Hematopoietic multipotent progenitor cell treated with erythropoietin and hydrocortisone succinate and interleukin-3 and kit ligand, for 6 days (in vitro differentiated cells): Measurements from ENCODE around the gene CATSPER4.
A peak's percentile ranks its signal among the peaks of the same experiment; 100 is the strongest.

Experiments used
- DNase-seq: peaks from one replicate; pipeline ENCODE4 v3.0.0-alpha.2; 2015

CATSPER4 gene

GRCh38 chr1:26164861-26165842 lies 25.2 kb upstream of the CATSPER4 start:
- no peak for DNase-seq

- no peak for DNase-seq
Observed at GRCh38 chr1:26166719-26167281, 23.6 kb upstream of the CATSPER4 start.

GRCh38 chr1:26168410-26169197 lies 21.8 kb upstream of the CATSPER4 start, which contains the start of gene C1orf232:
Gene C1orf232 (minus strand): TSS chr1:26168963. CDS start chr1:26168499, 464 bp downstream.
- no peak for DNase-seq

- DNase-seq, result no peak
Observed at GRCh38 chr1:26169198-26169554, 21.2 kb upstream of the CATSPER4 start.

- peak; percentile 95 for DNase-seq
Observed at GRCh38 chr1:26169669-26170471, 20.5 kb upstream of the CATSPER4 start, which contains the start of gene ZNF593. Gene ZNF593 (plus strand): TSS chr1:26169908. CDS start chr1:26169984, 76 bp downstream.

DNA sequence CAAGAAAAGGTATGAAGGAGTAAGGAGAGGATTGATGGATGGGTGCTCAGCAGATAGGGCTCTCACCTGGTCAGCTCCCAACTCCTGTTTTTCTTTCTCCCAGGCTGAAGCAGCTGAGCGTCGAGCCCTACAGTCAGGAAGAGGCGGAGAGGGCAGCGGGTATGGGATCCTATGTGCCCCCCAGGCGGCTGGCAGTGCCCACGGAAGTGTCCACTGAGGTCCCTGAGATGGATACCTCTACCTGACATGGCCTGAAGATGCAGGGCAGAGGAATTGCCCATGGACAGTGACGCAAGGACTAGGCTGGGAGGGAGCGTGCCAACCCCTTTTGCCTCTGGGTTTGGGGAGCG lies 20.0 kb upstream of the CATSPER4 start:
- no peak for DNase-seq

DNA sequence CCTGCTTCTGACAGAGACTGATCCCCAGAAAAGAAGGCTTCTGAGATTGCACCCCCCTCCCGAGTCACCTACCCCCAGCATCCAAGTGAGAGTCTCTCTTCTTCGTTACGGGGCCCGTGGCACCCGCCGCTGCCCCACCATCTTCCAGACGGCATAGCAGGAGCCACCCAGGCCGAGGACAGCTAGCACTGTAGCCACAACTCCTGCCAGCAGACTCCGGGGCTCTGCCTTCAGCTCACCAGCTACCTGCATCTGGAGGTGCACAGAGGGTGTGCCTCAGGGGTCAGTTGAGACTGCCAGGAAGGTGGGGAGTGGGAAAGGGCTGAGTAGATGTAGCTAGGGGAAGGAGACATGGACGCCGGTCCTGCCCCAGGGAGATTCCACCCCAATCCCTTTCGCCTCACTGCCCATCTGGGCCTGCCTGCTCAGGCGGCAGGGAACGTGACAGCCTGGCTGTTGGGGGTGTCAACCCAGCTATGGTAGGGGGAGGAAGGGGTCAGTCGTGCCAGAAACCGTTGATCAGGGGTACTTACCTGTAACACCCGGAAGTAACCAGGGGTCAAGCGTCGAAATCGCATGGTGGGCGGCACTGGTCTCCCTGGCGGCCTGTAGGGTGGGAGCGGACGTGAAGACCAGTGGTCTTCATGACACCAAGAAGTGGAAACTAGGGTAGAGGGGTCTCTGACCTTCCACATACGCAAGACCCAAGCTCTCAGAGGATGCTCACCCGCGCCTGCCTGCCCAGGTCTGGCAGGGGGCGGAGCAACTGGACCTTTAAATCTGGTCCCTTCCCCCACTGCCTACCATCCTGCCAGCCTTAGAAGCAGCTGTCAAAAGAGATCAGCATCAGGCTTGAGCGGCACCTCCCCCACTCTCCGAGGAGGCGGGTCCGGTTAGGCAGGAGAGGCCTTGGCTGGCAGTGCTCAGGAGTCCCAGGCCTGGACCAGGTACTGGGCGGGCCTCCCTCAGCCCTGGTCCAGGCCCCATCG lies 19.0 kb upstream of the CATSPER4 start, which contains the start of gene ZNF593OS:
Gene ZNF593OS, minus strand, starts transcription at position 749 of the 989 bp plus-strand sequence. Its CDS starts 171 bp downstream, at position 578.
- no peak for DNase-seq

DNA sequence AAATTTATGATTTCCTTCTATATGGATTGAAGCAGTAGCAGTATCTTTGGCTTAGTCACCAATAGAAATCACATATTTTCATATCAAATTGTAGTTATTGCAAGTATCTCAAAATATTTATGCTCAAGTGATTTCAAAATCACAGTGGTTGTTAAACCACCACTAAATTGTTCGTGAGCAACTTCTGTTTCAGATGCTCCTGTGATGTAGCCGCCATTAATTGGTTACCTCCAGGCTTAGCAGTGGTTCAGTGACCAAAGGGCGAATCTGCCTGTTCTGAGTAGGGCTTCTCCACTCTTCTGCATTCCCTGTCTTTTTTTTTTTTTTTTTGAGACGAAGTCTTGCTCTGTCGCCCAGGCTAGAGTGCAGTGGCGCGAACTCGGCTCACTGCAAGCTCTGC lies 15.1 kb upstream of the CATSPER4 start:
- no peak for DNase-seq

DNA sequence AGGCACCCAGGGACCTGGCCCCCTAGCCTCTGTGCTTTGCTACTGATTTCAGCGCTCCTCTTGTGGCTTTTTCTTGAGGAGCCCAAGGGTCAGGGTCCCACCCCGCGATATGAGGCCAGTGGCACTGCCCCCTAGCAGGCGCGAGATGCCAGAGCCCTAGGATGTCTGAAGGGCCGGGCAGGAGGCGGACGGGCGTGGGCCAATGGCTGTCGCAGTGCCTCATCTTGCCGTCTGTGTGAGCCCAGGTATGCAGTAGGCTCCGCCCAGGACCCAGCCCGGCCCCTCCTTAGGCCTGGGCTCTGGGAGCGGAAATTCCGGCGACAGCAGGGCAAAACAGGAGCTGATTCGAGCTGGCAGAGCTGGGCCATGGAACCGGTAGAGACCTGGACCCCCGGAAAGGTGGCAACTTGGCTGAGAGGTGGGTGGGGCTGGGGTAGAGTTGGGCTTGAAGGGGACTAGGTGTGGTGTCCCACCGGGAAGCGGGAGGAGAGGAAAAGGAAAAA lies 13.2 kb upstream of the CATSPER4 start, which contains the start of gene CNKSR1:
Gene CNKSR1, plus strand, starts transcription at position 310 of the 503 bp plus-strand sequence. Its CDS starts 57 bp downstream, at position 367.
- DNase-seq, result no peak

GRCh38 chr1:26180010-26180506 lies 10.3 kb upstream of the CATSPER4 start:
- no peak for DNase-seq

GRCh38 chr1:26181586-26182382 lies 8.6 kb upstream of the CATSPER4 start:
- DNase-seq, result no peak

DNA sequence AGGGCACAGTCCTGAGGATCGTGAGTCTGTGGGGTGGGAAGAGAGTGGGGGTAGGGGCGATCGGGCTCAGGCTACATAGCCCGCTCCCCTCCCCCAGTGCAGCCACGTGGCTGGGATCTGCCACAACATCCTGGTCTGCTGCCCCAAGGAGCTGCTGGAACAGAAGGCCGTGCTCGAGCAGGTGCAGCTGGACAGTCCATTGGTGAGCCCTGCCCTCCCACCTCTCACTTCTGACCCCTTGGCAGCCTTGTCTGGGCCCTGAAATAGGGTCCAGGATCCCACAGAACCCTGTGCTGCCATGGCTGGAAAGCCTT lies 8.1 kb upstream of the CATSPER4 start:
- no peak for DNase-seq

DNA sequence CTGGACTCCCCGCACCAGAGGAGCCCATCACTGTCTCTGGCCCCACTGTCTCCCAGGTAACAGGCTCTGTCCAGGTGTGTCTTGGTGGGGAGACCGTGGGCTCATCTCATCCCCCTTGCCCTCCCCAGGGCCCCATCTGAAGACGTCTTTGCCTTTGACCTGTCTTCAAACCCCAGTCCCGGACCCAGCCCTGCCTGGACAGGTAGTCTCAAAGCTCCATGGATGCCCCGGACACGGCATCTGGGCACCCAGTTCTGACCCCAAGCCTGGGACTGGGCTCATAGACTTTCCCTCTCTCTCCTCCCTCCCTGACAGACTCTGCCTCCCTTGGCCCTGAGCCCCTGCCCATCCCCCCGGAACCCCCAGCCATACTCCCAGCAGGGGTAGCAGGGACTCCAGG lies 6.3 kb upstream of the CATSPER4 start:
- no peak for DNase-seq

- DNase-seq, result no peak
Observed at GRCh38 chr1:26184883-26185282, 5.5 kb upstream of the CATSPER4 start.

- no peak for DNase-seq
Observed at GRCh38 chr1:26187882-26188281, 2.5 kb upstream of the CATSPER4 start.

DNA sequence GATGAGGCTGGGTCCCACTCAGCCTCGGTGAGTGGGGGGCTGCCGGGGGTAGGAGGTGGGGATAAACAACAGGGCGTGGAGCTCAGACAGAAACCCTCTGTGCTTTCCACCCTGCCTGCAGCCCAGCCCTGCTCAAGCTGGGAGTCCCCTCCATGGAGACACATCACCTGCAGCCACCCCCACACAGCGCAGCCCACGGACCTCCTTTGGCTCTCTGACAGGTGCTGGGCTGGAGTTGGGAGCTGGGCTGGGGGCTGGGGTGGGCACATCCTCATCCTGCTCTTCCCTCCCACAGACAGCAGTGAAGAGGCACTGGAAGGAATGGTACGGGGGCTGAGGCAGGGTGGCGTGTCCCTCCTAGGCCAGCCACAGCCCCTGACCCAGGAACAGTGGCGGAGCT lies 1.9 kb upstream of the CATSPER4 start:
- no peak for DNase-seq

- no peak for DNase-seq
Observed at GRCh38 chr1:26189331-26189730, 1.1 kb upstream of the CATSPER4 start.

GRCh38 chr1:26189751-26190275 lies 589 bp upstream of the CATSPER4 start:
- no peak for DNase-seq

- no peak for DNase-seq
Observed at GRCh38 chr1:26191739-26192138, 1.3 kb downstream of the CATSPER4 start.

- DNase-seq, result no peak
Observed at GRCh38 chr1:26195805-26196204, 5.4 kb downstream of the CATSPER4 start.
